ENCODE measurements around the gene ADRA2C. TPM values are rescaled to one million over a fixed set of nuclear protein-coding genes. Genes with fewer than 3 reads are reported as not detected.

Gene ADRA2C
- total and polyA plus RNA-seq, 2 of the 13 experiments (the other 11 are each of a cell fraction or from before 2014, with no cell fraction given), result 15.4 to 69.7 TPM

DNA sequence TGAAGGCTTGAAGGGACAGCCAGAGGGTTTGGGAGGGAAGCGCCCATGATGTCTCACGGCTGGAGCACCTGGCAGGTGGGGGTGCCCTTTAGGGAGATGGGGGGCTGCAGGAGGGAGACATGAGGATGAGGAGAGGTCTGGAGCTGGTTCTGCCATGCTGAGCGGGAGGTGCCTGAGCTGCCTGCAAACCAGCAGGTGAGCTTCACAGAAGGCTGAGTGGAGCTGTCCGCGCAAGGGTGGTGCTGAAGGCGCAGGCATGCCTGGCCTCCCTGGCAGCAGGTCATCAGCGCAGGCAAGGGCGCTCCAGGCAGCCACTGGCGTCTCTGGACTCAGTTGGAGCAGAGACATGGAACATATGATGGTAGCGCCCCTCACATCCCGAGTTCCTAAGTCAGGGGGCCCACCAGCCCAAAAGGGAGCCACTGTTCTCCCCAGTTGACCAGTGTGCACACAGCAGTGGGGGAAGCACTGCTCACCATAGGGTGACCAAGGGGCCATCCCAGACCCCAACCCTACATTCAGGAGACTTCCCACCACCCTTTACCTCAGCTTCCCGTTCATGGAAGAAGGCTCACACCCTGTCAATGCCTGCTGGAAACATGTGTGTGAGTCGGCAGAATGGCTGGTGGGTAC, 25.8 kb downstream of the ADRA2C start (continued):
- peak; percentile 80; the same call in 1 of the 2 replicates for TF ChIP-seq E2F2 (CRISPR knock-in tag; IDR thresholded peaks at IDR 0.05; ENCODE audit: borderline replicate concordance)
- TF ChIP-seq, protein P1, sequence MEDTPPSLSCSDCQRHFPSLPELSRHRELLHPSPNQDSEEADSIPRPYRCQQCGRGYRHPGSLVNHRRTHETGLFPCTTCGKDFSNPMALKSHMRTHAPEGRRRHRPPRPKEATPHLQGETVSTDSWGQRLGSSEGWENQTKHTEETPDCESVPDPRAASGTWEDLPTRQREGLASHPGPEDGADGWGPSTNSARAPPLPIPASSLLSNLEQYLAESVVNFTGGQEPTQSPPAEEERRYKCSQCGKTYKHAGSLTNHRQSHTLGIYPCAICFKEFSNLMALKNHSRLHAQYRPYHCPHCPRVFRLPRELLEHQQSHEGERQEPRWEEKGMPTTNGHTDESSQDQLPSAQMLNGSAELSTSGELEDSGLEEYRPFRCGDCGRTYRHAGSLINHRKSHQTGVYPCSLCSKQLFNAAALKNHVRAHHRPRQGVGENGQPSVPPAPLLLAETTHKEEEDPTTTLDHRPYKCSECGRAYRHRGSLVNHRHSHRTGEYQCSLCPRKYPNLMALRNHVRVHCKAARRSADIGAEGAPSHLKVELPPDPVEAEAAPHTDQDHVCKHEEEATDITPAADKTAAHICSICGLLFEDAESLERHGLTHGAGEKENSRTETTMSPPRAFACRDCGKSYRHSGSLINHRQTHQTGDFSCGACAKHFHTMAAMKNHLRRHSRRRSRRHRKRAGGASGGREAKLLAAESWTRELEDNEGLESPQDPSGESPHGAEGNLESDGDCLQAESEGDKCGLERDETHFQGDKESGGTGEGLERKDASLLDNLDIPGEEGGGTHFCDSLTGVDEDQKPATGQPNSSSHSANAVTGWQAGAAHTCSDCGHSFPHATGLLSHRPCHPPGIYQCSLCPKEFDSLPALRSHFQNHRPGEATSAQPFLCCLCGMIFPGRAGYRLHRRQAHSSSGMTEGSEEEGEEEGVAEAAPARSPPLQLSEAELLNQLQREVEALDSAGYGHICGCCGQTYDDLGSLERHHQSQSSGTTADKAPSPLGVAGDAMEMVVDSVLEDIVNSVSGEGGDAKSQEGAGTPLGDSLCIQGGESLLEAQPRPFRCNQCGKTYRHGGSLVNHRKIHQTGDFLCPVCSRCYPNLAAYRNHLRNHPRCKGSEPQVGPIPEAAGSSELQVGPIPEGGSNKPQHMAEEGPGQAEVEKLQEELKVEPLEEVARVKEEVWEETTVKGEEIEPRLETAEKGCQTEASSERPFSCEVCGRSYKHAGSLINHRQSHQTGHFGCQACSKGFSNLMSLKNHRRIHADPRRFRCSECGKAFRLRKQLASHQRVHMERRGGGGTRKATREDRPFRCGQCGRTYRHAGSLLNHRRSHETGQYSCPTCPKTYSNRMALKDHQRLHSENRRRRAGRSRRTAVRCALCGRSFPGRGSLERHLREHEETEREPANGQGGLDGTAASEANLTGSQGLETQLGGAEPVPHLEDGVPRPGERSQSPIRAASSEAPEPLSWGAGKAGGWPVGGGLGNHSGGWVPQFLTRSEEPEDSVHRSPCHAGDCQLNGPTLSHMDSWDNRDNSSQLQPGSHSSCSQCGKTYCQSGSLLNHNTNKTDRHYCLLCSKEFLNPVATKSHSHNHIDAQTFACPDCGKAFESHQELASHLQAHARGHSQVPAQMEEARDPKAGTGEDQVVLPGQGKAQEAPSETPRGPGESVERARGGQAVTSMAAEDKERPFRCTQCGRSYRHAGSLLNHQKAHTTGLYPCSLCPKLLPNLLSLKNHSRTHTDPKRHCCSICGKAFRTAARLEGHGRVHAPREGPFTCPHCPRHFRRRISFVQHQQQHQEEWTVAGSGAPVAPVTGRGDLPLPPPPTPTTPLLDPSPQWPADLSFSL (CRISPR knock-in tag; IDR thresholded peaks at IDR 0.05), result no peak
- no peak for TF ChIP-seq GLI4 (CRISPR knock-in tag; IDR thresholded peaks at IDR 0.05; ENCODE audit: borderline replicate concordance)
- no peak for TF ChIP-seq U2AF2 (IDR thresholded peaks at IDR 0.05; ENCODE audit: low read depth, low read length)
- TF ChIP-seq MIER3 (CRISPR knock-in tag; IDR thresholded peaks at IDR 0.05; ENCODE audit: borderline replicate concordance), result peak; percentile 91
- peak; percentile 91; the same call in 1 of the 2 replicates for TF ChIP-seq ZFP37 (CRISPR knock-in tag; IDR thresholded peaks at IDR 0.05; ENCODE audit: borderline replicate concordance)
- TF ChIP-seq TGIF2 (CRISPR knock-in tag; IDR thresholded peaks at IDR 0.05), result peak; percentile 97
- TF ChIP-seq SNRNP70 (IDR thresholded peaks at IDR 0.05; ENCODE audit: low read depth, low read length), result no peak
- peak; percentile 73; the same call in 1 of the 2 replicates for TF ChIP-seq TBX2 (CRISPR knock-in tag; IDR thresholded peaks at IDR 0.05; ENCODE audit: borderline replicate concordance)
- peak; percentile 91 for TF ChIP-seq KLF9 (CRISPR knock-in tag; IDR thresholded peaks at IDR 0.05; ENCODE audit: low read depth)
- TF ChIP-seq, protein P2, sequence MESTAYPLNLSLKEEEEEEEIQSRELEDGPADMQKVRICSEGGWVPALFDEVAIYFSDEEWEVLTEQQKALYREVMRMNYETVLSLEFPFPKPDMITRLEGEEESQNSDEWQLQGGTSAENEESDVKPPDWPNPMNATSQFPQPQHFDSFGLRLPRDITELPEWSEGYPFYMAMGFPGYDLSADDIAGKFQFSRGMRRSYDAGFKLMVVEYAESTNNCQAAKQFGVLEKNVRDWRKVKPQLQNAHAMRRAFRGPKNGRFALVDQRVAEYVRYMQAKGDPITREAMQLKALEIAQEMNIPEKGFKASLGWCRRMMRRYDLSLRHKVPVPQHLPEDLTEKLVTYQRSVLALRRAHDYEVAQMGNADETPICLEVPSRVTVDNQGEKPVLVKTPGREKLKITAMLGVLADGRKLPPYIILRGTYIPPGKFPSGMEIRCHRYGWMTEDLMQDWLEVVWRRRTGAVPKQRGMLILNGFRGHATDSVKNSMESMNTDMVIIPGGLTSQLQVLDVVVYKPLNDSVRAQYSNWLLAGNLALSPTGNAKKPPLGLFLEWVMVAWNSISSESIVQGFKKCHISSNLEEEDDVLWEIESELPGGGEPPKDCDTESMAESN (CRISPR knock-in tag; conservative IDR thresholded peaks at IDR 0.05), result peak; percentile 96
- TF ChIP-seq ZNF720 (CRISPR knock-in tag; IDR thresholded peaks at IDR 0.05), result peak; percentile 98
- TF ChIP-seq EZH2 (conservative IDR thresholded peaks at IDR 0.05; ENCODE audit: low read depth, low read length), result no peak
- TF ChIP-seq CC2D1A (CRISPR knock-in tag; IDR thresholded peaks at IDR 0.05), result peak; percentile 81; the same call in 1 of the 2 replicates
- TF ChIP-seq ZNF225 (CRISPR knock-in tag; IDR thresholded peaks at IDR 0.05), result no peak; the same call in 1 of the 2 replicates
- TF ChIP-seq JARID2 (CRISPR knock-in tag; IDR thresholded peaks at IDR 0.05; ENCODE audit: insufficient replicate concordance), result peak; percentile 96
- TF ChIP-seq RXRB (CRISPR knock-in tag; IDR thresholded peaks at IDR 0.05; ENCODE audit: borderline replicate concordance), result peak; percentile 87
- TF ChIP-seq XBP1 (CRISPR knock-in tag; IDR thresholded peaks at IDR 0.05), result no peak
- 0 out of 2 replicates have a peak, but pooled peaks have one; percentile 61 for TF ChIP-seq KLF15 (CRISPR knock-in tag; IDR thresholded peaks at IDR 0.05; ENCODE audit: borderline replicate concordance)
- no peak for TF ChIP-seq RBM22 (optimal IDR thresholded peaks at IDR 0.05; ENCODE audit: low read length)

Data from HepG2 (cell line).